IPS DF 19.7 (cell line): ENCODE results near the gene CAMK2G.
"Not testable (repeated sequence)": the region's sequence is repeated elsewhere in the genome, so short reads cannot be mapped to it uniquely, and the experiment has no call there.

ENCODE experiments used
- DNase-seq: peaks from one replicate; pipeline ENCODE4 v3.0.0-alpha.2; 2013; ENCODE audit warnings: low read depth, low spot score

The CAMK2G gene

DNA sequence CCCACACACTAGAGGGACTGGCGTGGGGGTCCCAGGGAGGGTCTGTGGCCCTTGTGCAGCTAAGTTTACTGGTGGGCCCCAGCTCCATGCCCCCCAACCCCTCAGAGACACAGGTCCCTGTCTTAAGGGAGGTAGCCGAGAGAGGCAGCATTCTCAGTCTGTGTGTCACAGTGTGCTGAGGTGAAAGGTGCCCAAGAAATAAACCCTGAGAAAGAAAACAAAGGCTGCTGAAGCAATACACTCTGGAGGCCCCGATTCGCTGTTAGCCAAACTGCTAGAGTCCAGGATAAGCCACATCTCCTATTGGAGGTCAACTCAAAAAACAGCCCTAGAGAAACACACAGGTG is 34.3 kb downstream of the CAMK2G start:
- DNase-seq = no peak

DNA sequence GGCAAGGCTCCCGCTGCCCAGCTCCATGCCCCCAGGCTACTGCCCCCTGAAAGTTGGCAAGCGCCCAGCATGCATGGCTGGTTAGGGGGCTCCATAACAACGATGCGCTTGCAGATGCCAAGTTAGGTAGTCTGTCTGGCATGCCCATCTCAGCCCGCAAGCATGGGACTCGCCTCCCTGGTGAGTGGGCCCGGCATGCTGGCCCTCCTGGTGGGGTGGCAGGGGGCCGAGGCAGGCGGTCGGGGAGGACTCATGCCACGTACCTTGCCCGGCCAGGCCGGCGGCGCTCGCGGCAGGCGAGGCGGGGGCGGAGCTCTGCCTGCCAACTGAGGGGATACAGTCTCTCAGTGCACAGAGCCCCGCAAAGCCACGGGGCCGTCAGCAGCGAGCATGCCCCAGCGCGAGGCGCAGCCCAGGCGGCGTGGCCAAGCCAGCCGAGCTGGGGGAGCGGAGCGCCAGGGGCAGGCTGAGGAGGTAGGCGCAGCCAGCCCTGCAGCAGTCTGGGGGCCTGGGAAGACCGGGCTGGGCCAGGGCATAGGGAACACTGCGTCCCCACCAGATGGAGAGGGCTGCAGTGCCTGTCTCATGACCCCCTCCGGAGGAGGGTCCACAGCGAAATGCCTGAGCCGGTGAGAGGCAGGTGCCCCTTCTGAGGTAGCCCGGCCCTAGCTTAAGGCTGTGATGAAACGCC is 34.9 kb downstream of the CAMK2G start:
- no peak for DNase-seq

DNA sequence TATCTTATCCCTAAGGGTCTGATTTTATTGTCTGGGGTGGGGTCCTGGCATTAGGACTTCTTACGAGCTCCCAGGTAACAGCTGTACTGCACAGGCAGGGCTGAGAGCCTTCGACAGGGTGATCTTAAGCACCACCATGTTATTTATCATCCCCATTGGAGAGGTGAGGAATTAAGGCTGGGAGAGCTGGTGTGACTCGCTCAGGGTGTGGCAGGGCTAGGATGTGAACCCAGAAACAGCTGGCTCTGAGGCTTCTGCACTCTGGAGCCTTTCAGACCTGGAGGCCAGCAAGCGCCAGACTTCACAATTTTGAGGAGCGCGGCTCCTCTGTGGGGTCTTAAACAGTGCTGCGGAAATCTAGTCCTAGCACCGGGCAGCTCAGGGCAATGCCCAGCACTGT is 35.5 kb downstream of the CAMK2G start:
- DNase-seq = no peak

DNA sequence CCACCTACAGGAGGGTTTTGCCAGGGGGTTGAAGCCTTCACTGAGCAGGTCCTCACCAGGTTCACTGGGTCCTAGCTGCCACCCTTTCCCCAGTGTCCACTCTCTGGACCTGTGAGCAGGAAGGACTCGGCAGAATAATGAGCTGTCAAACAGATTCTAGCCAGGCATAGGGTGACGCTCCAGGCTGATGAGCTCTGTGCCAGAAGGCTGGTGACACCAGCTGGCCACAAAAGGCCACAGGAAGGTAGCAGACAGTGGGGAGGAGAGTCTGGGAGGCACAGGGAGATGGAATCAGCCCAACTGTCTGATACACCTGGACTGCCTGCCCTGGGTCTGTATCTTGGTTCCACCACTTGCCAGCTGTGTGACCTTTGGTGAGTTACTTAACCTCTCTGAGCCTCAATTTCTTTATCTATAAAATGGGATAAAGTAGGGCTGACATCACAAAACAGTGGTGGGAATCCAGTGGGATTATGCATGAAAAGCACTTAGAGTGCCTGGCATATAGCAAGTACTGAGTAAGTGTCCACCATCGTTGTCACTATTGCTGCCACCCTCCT is 36.3 kb downstream of the CAMK2G start:
- no peak for DNase-seq

DNA sequence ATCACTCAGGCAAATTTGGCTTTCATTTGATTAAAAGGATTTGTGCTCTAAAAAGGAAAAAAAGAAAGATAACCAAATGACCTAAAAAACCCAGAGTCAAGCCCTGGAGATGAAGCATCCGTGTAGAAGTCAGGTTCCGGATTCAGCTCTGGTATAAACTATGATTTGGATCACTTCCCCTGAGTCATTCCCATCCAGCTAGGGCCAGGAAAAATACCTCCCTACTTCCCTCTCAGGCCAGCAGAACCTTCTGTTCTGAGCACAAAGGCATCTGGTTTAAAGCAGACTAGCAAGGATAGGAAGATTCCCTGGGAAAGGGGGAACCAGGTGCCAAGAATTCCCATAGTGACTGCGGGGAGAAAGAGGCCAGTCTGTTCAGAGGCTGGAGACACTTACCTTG is 37.3 kb downstream of the CAMK2G start:
- no peak for DNase-seq

DNA sequence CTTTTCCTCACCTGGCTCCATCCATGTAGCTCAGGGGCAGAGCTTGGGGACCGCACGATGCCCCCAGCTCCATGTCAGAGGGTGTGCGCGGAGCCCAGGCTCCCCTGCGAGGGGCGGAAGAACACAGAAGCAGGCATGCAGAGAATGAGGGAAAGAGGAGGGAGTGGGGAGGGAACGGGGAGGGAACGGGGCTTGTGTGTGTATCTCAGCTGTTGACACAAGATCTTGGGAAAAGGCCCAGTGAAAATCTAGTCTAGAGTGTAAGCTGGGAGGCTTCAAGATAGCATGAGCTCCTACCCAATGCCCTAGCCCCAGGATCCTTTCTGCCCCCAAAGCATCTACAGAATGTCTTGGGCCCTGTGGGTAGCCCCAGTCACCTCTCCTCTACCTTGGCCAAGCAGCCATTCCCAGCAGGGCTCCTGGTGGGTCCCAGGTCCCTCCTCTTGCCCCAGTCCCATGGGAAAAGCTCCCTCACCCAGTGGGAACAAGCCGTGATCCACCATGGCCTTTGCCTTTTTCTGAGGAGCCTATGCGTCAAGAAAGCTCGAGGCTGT is 37.9 kb downstream of the CAMK2G start:
- no peak for DNase-seq

DNA sequence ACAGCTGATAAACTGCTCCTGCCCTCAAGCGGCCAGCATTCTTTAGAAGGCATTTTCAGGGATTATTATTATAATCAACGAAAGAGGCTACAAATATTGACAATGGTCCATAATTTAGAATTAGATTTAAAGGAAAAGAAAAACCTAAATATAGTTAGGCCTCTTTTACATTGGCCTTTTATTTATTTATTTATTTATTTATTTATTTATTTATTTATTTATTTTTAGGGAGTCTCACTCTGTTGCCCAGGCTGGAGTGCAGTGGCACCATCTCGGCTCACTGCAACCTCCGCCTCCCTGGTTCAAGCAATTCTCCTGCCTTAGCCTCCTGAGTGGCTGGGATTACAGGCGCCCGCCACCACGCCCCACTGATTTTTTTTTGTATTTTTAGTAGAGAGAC is 45.3 kb downstream of the CAMK2G start:
- DNase-seq = not testable (repeated sequence)

DNA sequence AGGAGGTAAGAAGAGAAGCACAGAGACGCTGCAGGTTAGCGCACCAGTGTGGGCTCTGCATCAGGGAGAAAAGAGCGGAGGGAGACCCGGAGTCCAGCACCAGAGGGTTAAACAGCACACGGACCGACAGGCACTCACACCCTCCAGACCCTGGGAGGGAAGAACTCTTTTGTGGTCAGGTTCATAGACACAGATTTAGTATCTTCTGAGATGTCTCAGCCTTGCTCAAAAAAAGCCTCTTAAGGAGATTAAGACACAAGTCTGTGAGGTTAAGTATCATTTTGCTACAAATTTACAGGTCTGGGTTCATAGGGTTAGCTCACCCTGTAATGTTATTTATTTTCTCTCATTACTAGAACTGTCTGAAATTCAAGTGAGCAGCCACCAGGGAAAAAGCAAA is 46.2 kb downstream of the CAMK2G start:
- DNase-seq = no peak

DNA sequence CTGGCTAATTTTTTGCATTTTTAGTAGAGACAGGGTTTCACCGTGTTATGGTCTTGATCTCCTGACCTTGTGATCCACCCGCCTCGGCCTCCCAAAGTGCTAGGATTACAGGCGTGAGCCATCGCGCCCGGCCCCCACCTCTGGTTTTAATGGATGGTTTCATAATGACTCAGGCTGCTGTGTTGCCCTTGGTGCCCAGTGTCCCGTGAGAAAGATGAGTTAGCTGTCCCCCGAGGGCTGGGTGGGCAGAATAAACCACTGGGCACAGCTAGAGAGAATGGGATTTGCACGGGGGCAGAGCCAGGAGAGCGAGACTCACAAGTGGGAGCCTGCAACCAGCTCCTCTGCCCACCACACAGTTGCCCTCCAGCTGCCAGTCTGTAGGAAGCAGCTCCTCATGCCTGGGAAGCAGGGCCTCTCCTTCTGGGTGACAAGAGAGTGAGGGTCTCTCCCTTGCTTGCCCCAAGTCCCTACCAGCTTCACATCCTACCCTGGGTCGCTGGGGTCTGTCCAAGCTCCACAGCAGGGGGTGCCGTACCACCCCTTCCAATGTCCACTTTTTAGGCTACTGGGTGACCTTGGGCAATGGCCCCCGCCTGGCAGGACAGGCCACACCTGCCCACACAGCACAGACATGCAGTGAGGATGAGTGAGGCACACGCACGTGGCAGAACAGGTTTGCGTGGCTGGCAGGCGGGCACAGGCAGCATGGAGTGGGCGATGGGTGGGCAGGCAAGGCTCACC is 46.8 kb downstream of the CAMK2G start:
- no peak for DNase-seq

DNA sequence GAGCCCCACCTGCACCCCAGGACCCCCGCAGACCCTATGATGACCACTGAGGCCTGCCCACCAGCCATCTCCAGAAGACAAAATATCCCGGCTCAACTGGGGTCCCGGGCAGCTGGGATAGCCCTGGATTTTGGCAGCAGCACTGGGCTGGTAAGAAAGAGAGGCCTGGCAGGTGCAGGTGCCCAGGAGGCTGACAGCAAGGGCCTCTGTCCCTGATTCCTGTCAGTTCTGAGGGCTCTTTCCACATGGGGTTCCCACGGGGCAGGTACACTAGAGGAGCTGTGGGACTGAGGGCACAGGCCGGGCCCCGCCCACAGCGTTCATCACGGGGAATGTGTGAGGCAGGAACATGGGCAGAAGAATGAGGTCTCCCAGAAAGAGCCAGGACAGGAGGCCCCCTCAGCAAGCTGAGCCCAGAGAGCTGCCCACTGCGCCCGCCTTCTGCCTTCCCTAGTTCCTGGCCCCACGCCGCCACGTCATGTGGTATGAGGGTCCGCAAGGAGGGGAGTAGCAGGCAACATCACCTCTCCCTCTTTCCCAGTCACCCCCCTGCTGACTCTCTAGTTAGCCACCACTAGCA is 50.1 kb downstream of the CAMK2G start:
- DNase-seq = no peak

DNA sequence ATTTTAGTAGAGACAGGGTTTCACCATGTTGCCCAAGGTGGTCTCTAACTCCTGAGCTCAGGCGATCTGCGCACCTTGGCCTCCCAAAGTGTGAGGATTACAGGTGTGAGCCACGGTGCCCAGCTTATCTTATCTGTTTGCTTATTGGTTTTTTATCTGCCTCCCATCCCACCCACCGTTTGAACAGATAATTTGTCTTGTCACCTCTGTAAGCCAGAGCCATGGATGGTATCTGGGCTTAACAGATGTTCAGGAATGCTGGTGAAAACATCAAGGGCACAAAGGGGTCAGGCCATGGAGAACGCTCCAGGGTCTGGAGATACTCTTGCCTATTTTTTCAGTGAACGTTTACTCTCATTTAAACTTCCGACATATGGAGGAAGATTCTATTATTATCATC is 51.0 kb downstream of the CAMK2G start:
- no peak for DNase-seq

DNA sequence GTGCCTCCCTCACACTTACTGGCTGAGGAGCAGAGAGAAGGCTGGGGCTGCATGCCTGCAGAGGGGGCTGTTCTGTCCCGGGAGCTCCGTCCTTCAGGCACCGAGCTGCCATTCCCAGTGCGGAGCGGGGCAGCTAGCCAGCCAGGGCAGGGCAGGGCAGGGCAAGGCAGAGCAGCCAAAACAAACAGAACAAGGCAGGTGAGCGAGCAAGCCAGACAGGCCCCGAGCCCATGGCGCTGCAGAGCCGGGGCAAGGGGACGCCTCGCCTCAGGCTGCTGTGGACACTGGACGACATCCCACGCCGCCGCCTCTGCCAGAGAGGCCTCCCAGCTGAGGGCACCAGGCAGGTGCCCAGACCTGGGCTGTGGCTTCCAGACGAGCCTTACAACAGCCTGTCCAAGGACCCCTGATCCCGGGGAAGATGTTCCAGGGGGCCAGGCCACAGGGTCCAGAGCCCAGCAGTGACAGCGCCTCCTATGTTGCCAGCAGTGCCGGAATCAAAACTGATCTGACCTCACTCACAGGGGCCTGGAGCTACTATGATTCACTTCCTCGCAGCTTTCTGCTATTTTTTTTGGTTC is 54.8 kb downstream of the CAMK2G start:
- DNase-seq = no peak

DNA sequence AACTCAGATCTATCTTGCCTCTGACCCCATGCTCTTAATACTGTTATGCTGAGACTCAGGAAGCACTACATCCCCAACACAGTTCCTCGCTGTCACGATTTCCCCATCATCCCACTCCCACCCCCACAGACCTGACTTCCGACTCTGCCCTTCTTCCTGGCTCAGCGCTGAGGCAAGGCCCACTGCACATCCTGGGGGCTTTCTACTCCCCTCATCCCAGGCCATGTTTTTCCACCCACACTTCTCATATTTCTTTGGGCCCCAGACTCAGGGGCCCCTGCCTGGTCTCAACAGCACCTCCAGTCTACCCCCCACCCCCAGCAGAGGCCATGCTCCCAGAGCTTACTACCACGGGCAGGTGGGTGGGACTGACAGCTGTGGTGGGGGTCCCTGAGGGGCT is 55.3 kb downstream of the CAMK2G start:
- DNase-seq = no peak

DNA sequence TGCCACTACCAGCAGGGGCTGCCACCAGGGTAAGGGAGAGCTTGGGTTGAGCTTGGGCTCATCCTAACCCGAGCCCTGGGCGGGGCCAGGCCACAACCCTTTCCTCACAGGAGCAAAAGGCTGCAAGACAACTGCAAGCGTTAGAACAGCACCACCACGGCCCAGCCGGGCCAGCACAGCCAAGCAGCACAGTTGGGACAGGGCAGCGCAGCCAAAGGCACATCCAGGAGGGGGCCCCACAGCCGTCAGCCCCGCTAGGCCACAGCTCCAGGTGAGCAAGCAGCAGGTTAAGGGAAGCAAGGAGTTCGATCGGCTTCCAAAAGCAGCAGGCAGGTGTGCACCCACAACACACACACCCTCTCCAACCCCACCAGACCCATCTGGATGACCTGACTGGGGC is 56.0 kb downstream of the CAMK2G start:
- DNase-seq = no peak

DNA sequence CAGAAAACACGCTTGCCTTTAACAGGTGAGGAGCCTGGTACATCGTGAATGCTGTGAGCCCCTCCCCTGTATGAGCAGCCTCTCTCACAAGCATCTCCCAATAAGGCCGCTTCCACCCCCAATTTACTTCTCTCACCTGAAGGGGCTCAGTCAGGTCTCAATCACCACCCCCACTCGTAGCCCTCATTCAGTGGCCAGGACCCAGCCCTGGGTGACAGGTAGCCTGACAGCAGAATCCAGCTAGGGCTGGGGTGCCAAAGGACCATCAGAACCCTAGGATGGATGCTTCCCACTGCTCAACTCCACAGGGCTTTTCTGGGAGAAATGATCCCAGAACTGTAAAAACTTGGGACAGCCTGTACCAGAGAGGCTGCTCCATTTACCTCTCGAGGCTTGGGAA is 56.5 kb downstream of the CAMK2G start:
- DNase-seq = no peak

DNA sequence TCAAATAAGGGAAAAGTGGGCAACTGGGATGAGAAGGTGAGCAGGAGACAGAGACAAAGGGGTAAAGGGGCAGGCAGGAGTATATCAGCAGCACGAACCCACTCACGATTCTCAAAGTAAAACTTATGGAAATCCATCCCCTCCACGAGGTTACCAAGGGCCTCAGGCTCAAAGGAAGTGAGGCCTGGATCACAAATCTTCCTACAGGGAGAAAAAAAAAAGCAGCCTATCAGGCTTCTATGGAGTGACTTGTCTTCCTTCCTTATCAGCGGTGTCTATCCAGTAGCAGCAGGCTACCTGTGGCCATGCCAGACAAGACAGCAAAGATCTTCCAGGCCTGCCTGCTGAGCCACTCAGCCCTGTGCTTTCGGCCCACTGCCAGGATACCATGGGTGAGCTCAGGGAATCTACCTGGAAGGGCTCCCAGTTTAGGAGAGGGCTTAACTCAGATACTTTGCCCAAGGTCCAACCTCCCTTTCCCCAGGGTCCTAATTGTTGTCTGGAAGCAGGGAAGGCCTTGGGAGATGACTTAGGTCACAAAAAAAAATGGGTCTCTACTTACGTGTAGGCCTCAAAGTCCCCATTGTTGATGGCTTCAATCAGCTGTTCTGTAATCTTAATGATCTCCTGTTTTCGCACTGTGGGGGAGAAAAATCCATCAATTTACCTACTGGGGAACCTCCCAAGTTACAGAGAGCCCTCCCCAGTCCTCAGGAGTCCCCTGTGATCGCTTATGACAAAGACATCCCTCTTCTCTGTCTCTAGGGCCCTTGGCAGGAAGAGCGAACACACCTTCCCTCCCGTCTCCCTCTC is 57.2 kb downstream of the CAMK2G start:
- DNase-seq = no peak

DNA sequence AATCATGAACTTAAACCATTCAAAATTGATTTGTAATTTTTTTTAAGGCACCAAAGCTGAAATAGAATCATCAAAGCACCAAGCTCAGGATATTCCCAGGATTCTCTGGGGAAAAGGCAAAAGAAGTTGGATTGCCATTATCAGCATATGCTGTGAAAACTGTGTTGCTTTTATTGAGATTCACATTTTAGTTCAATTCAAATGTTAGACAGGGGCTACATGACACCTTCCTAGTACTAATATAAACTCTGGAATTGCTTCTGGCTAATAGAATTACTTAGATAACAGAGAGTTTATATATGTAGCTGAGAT is 58.7 kb downstream of the CAMK2G start:
- DNase-seq = no peak

DNA sequence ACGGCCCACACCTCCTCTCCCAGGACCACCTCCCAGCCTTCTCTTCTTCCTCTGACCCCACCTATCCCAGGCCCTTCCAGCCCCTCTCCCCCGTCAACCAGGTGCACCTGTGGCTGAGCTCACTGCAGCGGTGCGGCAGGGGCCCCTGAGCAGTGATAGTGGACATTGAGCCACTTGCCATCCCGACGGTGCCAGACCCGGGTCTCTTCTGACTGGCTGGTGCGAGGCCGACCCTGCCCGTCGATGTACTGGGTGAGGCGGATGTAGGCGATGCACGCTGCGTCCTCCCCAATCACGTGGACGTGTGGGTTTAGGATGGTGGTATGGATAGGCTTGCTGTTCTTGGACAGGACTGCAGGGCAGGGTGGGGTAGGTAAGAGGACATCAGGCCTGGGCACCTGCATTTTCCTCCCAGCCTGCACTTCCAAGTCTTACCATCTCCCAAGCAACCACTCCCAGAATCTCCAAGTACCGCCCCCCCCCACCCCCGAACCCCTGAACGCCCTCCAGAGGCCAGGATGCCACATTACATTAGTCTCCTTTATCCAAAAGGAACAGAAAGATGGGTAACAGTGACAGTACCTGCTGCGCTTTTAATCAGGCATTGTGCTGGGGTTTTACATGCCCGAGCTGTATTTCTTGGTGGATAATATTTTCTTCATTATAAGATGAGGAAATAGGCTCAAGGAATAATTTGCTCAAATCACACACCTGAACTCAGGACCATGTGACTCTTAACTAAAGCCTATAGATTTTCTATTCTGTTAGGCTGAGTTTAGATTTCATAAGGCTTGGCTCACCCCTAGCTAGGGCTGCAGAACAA is 59.2 kb downstream of the CAMK2G start:
- no peak for DNase-seq

DNA sequence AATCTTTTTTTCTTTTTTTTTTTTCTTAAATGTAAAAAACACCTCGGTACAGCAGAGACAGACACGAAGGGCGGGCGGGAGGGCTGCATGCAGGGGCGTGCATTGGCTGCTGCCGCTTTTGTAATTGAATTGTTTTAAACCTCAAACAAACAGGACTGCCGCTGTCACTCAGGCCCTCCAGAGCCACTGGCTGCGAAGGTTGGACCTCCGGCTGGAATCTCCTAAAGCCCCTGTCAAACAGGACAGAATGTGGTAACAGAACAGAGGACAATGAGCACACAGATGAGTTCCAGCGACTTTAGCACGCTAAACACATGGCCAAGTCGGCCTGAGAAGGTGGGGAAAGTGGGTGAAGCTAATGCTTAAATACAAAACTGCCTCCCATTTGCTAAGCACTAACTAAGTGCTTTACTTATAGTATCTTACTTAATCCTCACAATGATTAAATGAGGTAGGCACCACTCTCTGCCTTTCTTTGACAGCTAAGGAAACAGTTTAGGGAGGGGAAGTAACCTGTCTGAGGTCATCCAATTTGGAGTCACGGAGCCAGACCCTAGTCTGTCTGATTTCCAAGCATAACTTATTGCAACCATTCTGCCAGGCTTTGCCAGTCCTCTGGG is 60.0 kb downstream of the CAMK2G start:
- no peak for DNase-seq

DNA sequence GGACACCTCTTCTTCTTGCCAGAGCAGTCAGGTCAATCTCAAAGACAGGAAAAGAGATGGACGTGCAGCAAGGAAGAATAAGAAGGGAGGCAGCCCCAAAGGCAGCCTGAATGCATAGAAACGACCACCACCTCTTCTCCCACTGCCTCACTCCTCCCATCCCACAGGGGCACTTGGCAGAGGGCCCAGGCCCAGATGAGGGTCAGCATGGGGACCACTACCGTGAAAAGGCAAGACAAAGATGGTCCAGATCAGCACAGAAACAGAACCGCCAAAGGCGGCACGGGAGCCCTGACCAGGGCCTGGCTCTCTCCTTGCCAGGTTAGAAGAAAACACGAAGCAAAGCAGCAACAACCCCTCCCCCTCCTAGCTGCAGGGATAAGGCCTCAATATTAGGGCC is 61.0 kb downstream of the CAMK2G start:
- no peak for DNase-seq
